NT2/D1 (cell line): Measurements from ENCODE around the gene AIFM3.

Source experiments
- DNase-seq: peaks from one replicate; pipeline ENCODE4 v3.0.0-alpha.2; 2011; ENCODE audit warnings: low read depth, low spot score
- H3K27me3 ChIP-seq: 2 replicates; pipeline ENCODE4 v1.6.0; 2011; ENCODE audit warnings: mild to moderate bottlenecking; ENCODE audit not compliant: insufficient read length, insufficient read depth
- H3K36me3 ChIP-seq: 2 replicates; pipeline ENCODE4 v1.6.1; 2011; ENCODE audit warnings: mild to moderate bottlenecking, low read length, mixed read lengths; ENCODE audit not compliant: insufficient read depth, insufficient read length
- H3K4me1 ChIP-seq: 2 replicates; pipeline ENCODE4 v1.5.1; 2011; ENCODE audit not compliant: insufficient read depth, insufficient read length
- H3K4me3 ChIP-seq: 2 replicates; pipeline ENCODE4 v1.5.1; 2011; ENCODE audit warnings: low read depth; ENCODE audit not compliant: insufficient read length
- H3K9ac ChIP-seq: 2 replicates; pipeline ENCODE4 v1.6.0; 2011; ENCODE audit warnings: low read depth; ENCODE audit not compliant: insufficient read length
- H3K9me3 ChIP-seq: 2 replicates; pipeline ENCODE4 v1.5.1; 2011; ENCODE audit warnings: mild to moderate bottlenecking, low read length; ENCODE audit not compliant: insufficient read depth
- SUZ12 ChIP-seq: IDR thresholded peaks from 2 replicates; pipeline ENCODE4 v1.6.1; 2011; ENCODE audit not compliant: insufficient read length, insufficient read depth; ENCODE audit errors: extremely low read depth
- YY1 ChIP-seq: IDR thresholded peaks from 2 replicates; pipeline ENCODE4 v1.6.1; 2011; ENCODE audit not compliant: insufficient read length, insufficient read depth
- ZNF274 ChIP-seq: IDR thresholded peaks from 2 replicates; pipeline ENCODE4 v1.6.1; 2011; ENCODE audit warnings: mild to moderate bottlenecking, low read depth, low read length

The AIFM3 gene

DNA sequence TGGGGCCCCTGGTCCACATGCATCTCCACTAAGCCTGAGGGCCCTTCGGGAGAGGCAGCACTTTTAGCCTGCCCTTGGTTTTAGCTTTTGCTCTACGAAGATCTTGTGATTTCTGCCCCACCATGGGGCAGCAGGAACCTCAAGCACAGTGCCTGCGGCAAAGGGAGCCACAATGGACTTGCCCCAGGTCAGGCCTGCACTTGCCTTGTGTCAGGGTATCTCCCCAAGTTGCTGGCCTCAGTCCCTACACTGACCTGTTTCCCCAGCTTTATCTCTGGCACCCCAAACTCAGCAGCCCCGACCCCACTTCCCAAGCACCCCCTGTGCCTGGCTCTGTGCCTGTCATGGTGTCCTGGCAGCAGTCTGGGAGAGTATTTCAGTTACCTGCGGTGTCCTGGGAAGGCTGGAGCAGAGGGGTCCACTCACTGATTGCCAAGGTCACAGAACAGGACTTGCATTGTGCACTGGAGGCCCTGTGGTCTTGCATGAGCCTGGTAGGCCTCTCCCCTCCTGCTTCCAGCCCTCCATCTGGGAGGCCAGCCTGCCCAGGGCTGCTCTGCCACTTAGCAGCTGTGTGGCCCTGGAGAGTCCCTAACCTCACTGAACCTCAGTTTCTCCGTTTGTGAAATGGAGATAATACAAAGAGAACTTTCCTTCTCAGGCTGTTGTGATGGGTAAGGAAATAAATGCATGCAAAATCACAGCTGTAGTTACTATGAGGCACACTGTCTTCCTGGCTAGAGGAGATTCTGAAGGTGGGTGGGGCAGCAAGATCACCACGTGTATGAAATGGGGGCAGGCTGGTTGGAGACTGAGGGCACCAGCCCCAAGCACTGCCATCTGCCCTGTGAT lies 3.6 kb upstream of the AIFM3 start:
- Histone ChIP-seq H3K9me3 (no peaks in the 10 kb centered on the region), H3K27me3 (peaks cover 51% of the 10 kb centered on the region), H3K36me3 (no peaks in the 10 kb centered on the region), H3K9ac (no peak overlapping the region), H3K4me3 (no peak overlapping the region), H3K4me1 (peaks cover 14% of the 10 kb centered on the region)
- no peak for TF ChIP-seq YY1
- no peak for TF ChIP-seq ZNF274
- no peak for TF ChIP-seq SUZ12
- no peak for DNase-seq

GRCh38 chr22:20964090-20964798 lies 2.8 kb upstream of the AIFM3 start:
- TF ChIP-seq ZNF274 (no peak), YY1 (no peak), SUZ12 (no peak)
- Histone ChIP-seq H3K9me3 (no peaks in the 10 kb centered on the region), H3K4me1 (peaks cover 17% of the 10 kb centered on the region), H3K9ac (no peak overlapping the region), H3K4me3 (peak overlapping the region; percentile 4), H3K27me3 (peaks cover 58% of the 10 kb centered on the region), H3K36me3 (no peaks in the 10 kb centered on the region)
- DNase-seq, result no peak

DNA sequence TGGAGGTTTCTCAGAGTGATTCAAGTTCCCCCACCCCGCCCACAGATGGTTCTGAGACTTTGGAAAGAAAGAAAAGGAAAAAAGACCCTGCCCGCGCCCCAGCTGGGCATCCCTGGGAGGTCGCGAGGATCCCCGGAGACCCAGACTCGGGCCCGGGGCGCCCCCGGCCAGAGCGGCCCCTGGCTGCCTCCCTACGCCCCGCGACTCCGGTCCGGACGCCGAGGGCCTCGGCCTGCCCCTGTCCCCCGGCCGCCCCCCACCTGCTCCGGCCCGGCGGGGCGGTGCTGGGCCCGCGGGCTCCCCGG lies 2.3 kb upstream of the AIFM3 start:
- Histone ChIP-seq H3K9ac (no peak overlapping the region), H3K9me3 (no peaks in the 10 kb centered on the region), H3K4me3 (peak overlapping the region; percentile 4), H3K36me3 (no peaks in the 10 kb centered on the region), H3K4me1 (peaks cover 17% of the 10 kb centered on the region), H3K27me3 (peaks cover 61% of the 10 kb centered on the region)
- no peak for DNase-seq
- TF ChIP-seq SUZ12 (no peak), YY1 (no peak), ZNF274 (no peak)

GRCh38 chr22:20965104-20965887 lies 1.8 kb upstream of the AIFM3 start:
- no peaks in the 10 kb centered on the region for H3K36me3 ChIP-seq
- peaks cover 66% of the 10 kb centered on the region for H3K27me3 ChIP-seq
- TF ChIP-seq SUZ12, result peak; percentile 25
- TF ChIP-seq ZNF274, result no peak
- TF ChIP-seq YY1, result no peak
- DNase-seq, result no peak
- H3K9me3 ChIP-seq, result no peaks in the 10 kb centered on the region
- peaks cover 17% of the 10 kb centered on the region for H3K4me1 ChIP-seq
- peak overlapping the region; percentile 42 for H3K9ac ChIP-seq
- peak overlapping the region; percentile 24 for H3K4me3 ChIP-seq

DNA sequence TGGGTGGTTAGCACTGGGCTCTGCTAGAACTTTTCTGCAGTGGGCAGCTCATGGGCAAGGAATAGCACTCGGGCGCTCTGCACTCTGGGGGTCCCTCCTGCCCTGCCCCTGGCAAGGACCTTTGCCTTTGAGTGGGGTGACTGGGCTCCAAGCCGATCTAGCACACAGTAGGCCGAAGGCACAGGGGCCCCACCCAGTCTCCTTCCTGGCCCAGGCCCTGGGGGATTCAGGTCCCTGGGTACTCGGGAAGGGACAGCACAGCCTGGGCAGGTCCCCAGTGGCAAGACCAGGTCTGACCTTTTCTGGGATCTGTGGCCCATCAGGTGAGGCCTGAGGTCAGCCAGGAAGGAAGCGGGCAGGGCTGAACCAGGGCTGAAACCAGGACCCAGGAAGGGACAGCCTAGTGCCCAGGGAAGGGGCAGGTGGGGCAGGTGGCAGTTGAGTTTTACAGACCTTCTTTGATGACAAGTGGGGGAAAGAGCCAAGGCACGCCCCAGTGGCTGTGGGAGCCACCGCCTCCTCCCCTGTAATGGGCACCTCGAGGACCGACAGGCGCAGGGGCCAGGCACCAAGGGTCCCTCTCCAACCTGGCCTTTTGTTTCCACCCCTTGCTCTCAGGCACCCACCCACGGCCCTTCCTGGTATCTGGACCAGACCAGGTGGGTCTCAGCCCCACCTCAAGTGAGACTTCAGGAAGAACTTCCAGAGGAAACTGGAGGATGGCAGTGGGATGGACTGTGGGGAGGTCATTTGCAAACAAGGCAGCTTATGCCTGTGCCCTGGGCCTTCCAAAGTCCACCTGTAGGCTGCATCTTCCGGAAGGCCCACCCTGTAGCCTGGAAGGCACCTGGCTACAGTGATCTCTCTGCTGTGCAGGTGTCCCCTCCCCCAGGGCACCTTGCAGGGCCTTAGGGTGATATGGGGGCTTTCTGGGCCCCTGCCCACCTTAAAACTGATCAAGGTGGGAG lies 883 bp upstream of the AIFM3 start:
- Histone ChIP-seq H3K36me3 (no peaks in the 10 kb centered on the region), H3K27me3 (peaks cover 66% of the 10 kb centered on the region), H3K4me1 (peaks cover 17% of the 10 kb centered on the region), H3K9me3 (no peaks in the 10 kb centered on the region), H3K9ac (no peak overlapping the region), H3K4me3 (no peak overlapping the region)
- no peak for TF ChIP-seq ZNF274
- no peak for TF ChIP-seq YY1
- no peak for TF ChIP-seq SUZ12
- no peak for DNase-seq

- no peaks in the 10 kb centered on the region for H3K36me3 ChIP-seq
- no peak overlapping the region for H3K9ac ChIP-seq
- no peak overlapping the region for H3K4me3 ChIP-seq
- DNase-seq, result no peak
- no peaks in the 10 kb centered on the region for H3K9me3 ChIP-seq
- no peak for TF ChIP-seq SUZ12
- TF ChIP-seq YY1, result no peak
- no peak for TF ChIP-seq ZNF274
- peaks cover 61% of the 10 kb centered on the region for H3K27me3 ChIP-seq
- H3K4me1 ChIP-seq, result peaks cover 21% of the 10 kb centered on the region
These were observed 699 bp downstream of the AIFM3 start for GRCh38 chr22:20967697-20968211.
